Erythroblast (primary cell): ENCODE measurements around the gene KCNJ1.

ENCODE experiments used
- GATA1 ChIP-seq: IDR thresholded peaks from 2 replicates; pipeline ENCODE4 v1.6.1; 2011; ENCODE audit warnings: low read depth, mild to moderate bottlenecking, control low read depth, low read length, moderate library complexity
- POLR2A ChIP-seq: IDR thresholded peaks from 2 replicates; pipeline ENCODE4 v1.6.1; 2011; ENCODE audit warnings: mild to moderate bottlenecking, low read length

- TF ChIP-seq POLR2A = no peak
- no peak for TF ChIP-seq GATA1
Observed at GRCh38 chr11:128902515-128903066, 35.5 kb upstream of the KCNJ1 start.
